ENCODE data around the gene NR6A1. TPM values are rescaled to one million over a fixed set of nuclear protein-coding genes. Genes with fewer than 3 reads are reported as not detected.

Gene NR6A1
- total RNA-seq, 2 experiments from 2014 or later: 2.1 to 3.1 TPM

- ChIA-PET CTCF (interaction anchor here (1.2 kb wide), 1 partner anchor 25 kb away, joined by 3 read pairs; no protein-coding TSS in a partner anchor), POLR2A (no interaction called here)
Measured at GRCh38 chr9:124799274-124800006, 28.3 kb upstream of the NR6A1 start.

- ChIA-PET POLR2A (interaction anchor here (0.7 kb wide), 1 partner anchor 16 kb away, joined by 5 read pairs; no protein-coding TSS in a partner anchor), CTCF (interaction anchor here (1.7 kb wide), 1 partner anchor 25 kb away, joined by 5 read pairs; no protein-coding TSS in a partner anchor)
Measured at GRCh38 chr9:124797343-124798103, 26.4 kb upstream of the NR6A1 start.

GRCh38 chr9:124795881-124796431, 24.8 kb upstream of the NR6A1 start:
- ChIA-PET CTCF (interaction anchor here (1.1 to 1.7 kb wide), 3 partner anchors 21 to 57 kb away, joined by 3 to 5 read pairs (median 4); no protein-coding TSS in a partner anchor), POLR2A (no interaction called here)

GRCh38 chr9:124794902-124795491, 23.9 kb upstream of the NR6A1 start:
- ChIA-PET CTCF (interaction anchor here (1.7 kb wide), 1 partner anchor 58 kb away, joined by 4 read pairs; no protein-coding TSS in a partner anchor), POLR2A (interaction anchor here (0.6 kb wide), 1 partner anchor 94 kb away, joined by 3 read pairs; no protein-coding TSS in a partner anchor)

GRCh38 chr9:124793015-124793541, 22.0 kb upstream of the NR6A1 start:
- ChIA-PET POLR2A (no interaction called here), CTCF (no interaction called here)

- ChIA-PET CTCF (no interaction called here), POLR2A (no interaction called here)
Measured at GRCh38 chr9:124792257-124793014, 21.3 kb upstream of the NR6A1 start.

GRCh38 chr9:124790801-124791505, 19.8 kb upstream of the NR6A1 start:
- ChIA-PET POLR2A (no interaction called here), CTCF (interaction anchor here (0.6 to 0.8 kb wide), 2 partner anchors 38 to 63 kb away, joined by 3 read pairs; partner anchors contain the start of gene WDR38)

GRCh38 chr9:124790301-124790700, 19.2 kb upstream of the NR6A1 start:
- CTCF ChIA-PET: interaction anchor here (0.6 kb wide), 1 partner anchor 37 kb away, joined by 3 read pairs; no protein-coding TSS in a partner anchor
- POLR2A ChIA-PET: no interaction called here

GRCh38 chr9:124789531-124789930, 18.4 kb upstream of the NR6A1 start:
- ChIA-PET POLR2A (no interaction called here), CTCF (no interaction called here)

GRCh38 chr9:124788542-124789217, 17.6 kb upstream of the NR6A1 start:
- CTCF ChIA-PET: interaction anchor here (1.0 kb wide), 1 partner anchor 64 kb away, joined by 3 read pairs; no protein-coding TSS in a partner anchor

GRCh38 chr9:124786881-124787573, 15.9 kb upstream of the NR6A1 start:
- CTCF ChIA-PET: interaction anchor here (1.1 kb wide), 1 partner anchor 66 kb away, joined by 3 read pairs; the partner anchor contains the start of gene WDR38
- POLR2A ChIA-PET: no interaction called here

More at GRCh38 chr9:124788542-124789217, 17.6 kb upstream of the NR6A1 start:
- POLR2A ChIA-PET: no interaction called here

GRCh38 chr9:124784509-124784908, 13.4 kb upstream of the NR6A1 start:
- ChIA-PET CTCF (no interaction called here), POLR2A (no interaction called here)

GRCh38 chr9:124783830-124784229, 12.7 kb upstream of the NR6A1 start:
- ChIA-PET POLR2A (no interaction called here), CTCF (interaction anchor here (1.2 kb wide), 1 partner anchor 9 kb away, joined by 3 read pairs; no protein-coding TSS in a partner anchor)

- ChIA-PET CTCF (interaction anchor here (1.2 kb wide), 1 partner anchor 8 kb away, joined by 3 read pairs; no protein-coding TSS in a partner anchor), POLR2A (interaction anchor here (0.6 kb wide), 1 partner anchor 81 kb away, joined by 6 read pairs; no protein-coding TSS in a partner anchor)
Measured at GRCh38 chr9:124782661-124783574, 11.8 kb upstream of the NR6A1 start.

- CTCF ChIA-PET: no interaction called here
- POLR2A ChIA-PET: no interaction called here
Measured at GRCh38 chr9:124781967-124782660, 11.0 kb upstream of the NR6A1 start.
